Tibial nerve (tissue), 3 donors: ENCODE results near the gene GARS1.

Experiments used
- POLR2A ChIP-seq, 2 donors: fragments of 450-650 bp; IDR thresholded peaks; one replicate each; pipeline ENCODE4 v1.6.1; 2017; ENCODE audit warnings: antibody characterized with exemption in 2 of 2, mild to moderate bottlenecking in 2 of 2, moderate library complexity in 2 of 2
- TF ChIP-seq, protein P1 (sequence below), 5 experiments: fragments of 200-600 bp in 3 of 5; fragments of 450-650 bp in 2 of 5; sonication (generic) in 3 of 5; IDR thresholded peaks; one replicate each; pipeline ENCODE4 v1.5.1; 2016 to 2019; ENCODE audit warnings: antibody characterized with exemption in 5 of 5, mild to moderate bottlenecking in 3 of 5, moderate library complexity in 2 of 5

DNA sequence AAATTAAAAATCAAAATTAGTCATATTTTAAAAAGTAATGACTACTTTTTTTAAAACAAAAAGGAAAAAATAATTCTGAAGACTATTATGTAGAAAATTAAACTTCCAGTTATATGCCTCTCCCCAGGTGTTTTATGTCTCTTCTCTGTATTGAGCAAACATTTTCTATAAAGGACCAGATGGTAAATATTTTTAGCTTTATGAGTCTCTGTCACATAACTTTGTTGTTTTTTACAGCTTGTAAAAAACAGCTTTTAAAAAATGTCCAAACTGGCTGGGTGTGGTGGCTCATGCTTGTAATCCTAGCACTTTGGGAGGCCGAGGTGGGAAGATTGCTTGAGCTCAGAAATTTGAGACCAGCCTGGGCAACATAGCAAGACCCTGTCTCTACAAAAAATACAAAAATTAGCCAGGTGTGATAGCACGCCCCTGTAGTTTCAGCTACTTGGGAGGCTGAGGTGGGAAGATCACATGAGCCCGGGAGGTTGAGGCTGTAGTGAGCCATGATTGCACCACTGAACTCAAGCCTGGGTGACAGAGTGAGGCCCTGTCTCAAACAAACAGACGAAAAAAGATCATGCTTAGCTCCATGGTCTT, 23.5 kb downstream of the GARS1 start:
- TF ChIP-seq, protein P1, sequence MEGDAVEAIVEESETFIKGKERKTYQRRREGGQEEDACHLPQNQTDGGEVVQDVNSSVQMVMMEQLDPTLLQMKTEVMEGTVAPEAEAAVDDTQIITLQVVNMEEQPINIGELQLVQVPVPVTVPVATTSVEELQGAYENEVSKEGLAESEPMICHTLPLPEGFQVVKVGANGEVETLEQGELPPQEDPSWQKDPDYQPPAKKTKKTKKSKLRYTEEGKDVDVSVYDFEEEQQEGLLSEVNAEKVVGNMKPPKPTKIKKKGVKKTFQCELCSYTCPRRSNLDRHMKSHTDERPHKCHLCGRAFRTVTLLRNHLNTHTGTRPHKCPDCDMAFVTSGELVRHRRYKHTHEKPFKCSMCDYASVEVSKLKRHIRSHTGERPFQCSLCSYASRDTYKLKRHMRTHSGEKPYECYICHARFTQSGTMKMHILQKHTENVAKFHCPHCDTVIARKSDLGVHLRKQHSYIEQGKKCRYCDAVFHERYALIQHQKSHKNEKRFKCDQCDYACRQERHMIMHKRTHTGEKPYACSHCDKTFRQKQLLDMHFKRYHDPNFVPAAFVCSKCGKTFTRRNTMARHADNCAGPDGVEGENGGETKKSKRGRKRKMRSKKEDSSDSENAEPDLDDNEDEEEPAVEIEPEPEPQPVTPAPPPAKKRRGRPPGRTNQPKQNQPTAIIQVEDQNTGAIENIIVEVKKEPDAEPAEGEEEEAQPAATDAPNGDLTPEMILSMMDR (IDR thresholded peaks at IDR 0.05) = no peak
- no peak for TF ChIP-seq POLR2A (IDR thresholded peaks at IDR 0.05)
